Activated CD8-positive, alpha-beta T cell treated with anti-CD3 and anti-CD28 coated beads for 36 hours (primary cell): ENCODE measurements around the gene RASL12. TPM values are rescaled to one million over a fixed set of nuclear protein-coding genes. Genes with fewer than 3 reads are reported as not detected.

Experiments used
- ATAC-seq: fragments of 200-7000 bp; cut with Tn5 transposase; one replicate; pipeline ENCODE4 v1.10.0; 2021; ENCODE audit warnings: mild to moderate bottlenecking, moderate library complexity
- CTCF ChIA-PET: fragments of 350-600 bp; sonication (Branson Sonifier 250); formaldehyde crosslinking; loops from one replicate; lab custom pipeline; 2021; ENCODE audit warnings: antibody characterized with exemption; lab: Charles Lee
- POLR2A ChIA-PET: fragments of 350-600 bp; sonication (Branson Sonifier 250); formaldehyde crosslinking; loops from one replicate; lab custom pipeline; 2021; ENCODE audit warnings: antibody characterized with exemption; lab: Charles Lee
- DNase-seq: peaks from one replicate; pipeline ENCODE4 v3.0.0-alpha.2; 2020
- H3K27ac Mint-ChIP-seq: one replicate; pipeline ENCODE4 v1.8.0; 2021; ENCODE audit warnings: mild to moderate bottlenecking, mixed read lengths
- H3K27me3 Mint-ChIP-seq: one replicate; pipeline ENCODE4 v1.8.0; 2021; ENCODE audit warnings: mixed read lengths
- H3K36me3 Mint-ChIP-seq: one replicate; pipeline ENCODE4 v1.8.0; 2021; ENCODE audit warnings: low read depth, mixed read lengths
- H3K4me1 Mint-ChIP-seq: one replicate; pipeline ENCODE4 v1.8.0; 2021; ENCODE audit warnings: low read depth, mixed read lengths
- H3K4me3 Mint-ChIP-seq: one replicate; pipeline ENCODE4 v1.8.0; 2021; ENCODE audit warnings: mild to moderate bottlenecking, moderate library complexity, mixed read lengths
- H3K9me3 Mint-ChIP-seq: one replicate; pipeline ENCODE4 v1.8.0; 2021; ENCODE audit warnings: mixed read lengths
- intact Hi-C: fragments of 100-400 bp; cut with micrococcal nuclease; formaldehyde crosslinking; loops from one replicate; pipeline ENCODE4 v1.10.0; 2022
- total RNA-seq, 2 experiments: library from RNA; stranded (reverse); gene quantifications; one replicate each; pipeline ENCODE4 v1.2.3, GENCODE V29; 2021
- TF ChIP-seq, protein P1 (sequence below): fragments of 200-600 bp; IDR thresholded peaks from one replicate; pipeline ENCODE4 v1.8.0; 2022; ENCODE audit warnings: antibody characterized with exemption, mild to moderate bottlenecking

RASL12 gene
- total RNA-seq, 2 experiments from 2014 or later = not detected

GRCh38 chr15:65066635-65067316 is 1.0 kb downstream of the RASL12 start:
- peaks cover 6% of the 10 kb centered on the region for H3K4me1 Mint-ChIP-seq
- no peaks in the 10 kb centered on the region for H3K36me3 Mint-ChIP-seq
- no peak overlapping the region for H3K27ac Mint-ChIP-seq
- no peak overlapping the region for H3K4me3 Mint-ChIP-seq
- POLR2A ChIA-PET = no interaction called here
- DNase-seq (no peak), ATAC-seq (no peak)
- no peaks in the 10 kb centered on the region for H3K9me3 Mint-ChIP-seq
- intact Hi-C loops = no loop called here
- CTCF ChIA-PET = interaction anchor here (0.9 to 2.5 kb wide), 5 partner anchors 11 to 256 kb away, joined by 3 to 10 read pairs (median 4); no protein-coding TSS in a partner anchor
- peaks cover 26% of the 10 kb centered on the region for H3K27me3 Mint-ChIP-seq
- TF ChIP-seq, protein P1, sequence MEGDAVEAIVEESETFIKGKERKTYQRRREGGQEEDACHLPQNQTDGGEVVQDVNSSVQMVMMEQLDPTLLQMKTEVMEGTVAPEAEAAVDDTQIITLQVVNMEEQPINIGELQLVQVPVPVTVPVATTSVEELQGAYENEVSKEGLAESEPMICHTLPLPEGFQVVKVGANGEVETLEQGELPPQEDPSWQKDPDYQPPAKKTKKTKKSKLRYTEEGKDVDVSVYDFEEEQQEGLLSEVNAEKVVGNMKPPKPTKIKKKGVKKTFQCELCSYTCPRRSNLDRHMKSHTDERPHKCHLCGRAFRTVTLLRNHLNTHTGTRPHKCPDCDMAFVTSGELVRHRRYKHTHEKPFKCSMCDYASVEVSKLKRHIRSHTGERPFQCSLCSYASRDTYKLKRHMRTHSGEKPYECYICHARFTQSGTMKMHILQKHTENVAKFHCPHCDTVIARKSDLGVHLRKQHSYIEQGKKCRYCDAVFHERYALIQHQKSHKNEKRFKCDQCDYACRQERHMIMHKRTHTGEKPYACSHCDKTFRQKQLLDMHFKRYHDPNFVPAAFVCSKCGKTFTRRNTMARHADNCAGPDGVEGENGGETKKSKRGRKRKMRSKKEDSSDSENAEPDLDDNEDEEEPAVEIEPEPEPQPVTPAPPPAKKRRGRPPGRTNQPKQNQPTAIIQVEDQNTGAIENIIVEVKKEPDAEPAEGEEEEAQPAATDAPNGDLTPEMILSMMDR = no peak

DNA sequence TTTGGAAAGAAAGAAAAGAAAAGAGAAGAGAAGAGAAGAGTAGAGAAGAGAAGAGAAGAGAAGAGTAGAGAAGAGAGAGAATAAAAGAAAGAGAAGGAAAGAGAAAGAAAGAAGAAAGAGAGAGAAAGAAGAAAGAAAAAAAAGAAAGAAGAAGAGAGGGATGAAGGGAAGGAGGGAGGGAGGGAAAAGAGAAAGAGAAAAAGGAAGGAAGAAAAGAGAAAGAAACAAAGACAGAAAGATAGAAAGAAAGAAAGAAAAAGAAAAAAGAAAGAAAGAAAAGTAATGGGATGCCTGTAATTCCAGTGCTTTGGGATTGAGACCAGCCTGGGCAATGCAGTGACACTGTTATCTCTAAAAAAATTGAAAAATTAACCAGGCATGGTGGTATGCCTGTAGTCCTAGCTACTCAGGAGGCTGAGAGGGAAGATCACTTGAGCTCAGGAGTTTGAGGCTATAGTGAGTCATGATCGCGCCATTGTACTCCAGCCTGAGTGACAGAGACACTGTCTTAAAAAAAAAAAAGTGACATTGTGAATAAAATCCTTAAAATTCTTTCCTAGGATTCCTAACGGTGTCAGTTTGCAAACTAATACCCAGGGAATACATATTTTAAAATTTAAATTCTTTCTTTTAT is 1.7 kb downstream of the RASL12 start:
- no peaks in the 10 kb centered on the region for H3K36me3 Mint-ChIP-seq
- no peak overlapping the region for H3K27ac Mint-ChIP-seq
- H3K4me3 Mint-ChIP-seq = no peak overlapping the region
- ChIA-PET CTCF (interaction anchor here (0.9 to 2.5 kb wide), 4 partner anchors 11 to 256 kb away, joined by 3 to 10 read pairs (median 6); no protein-coding TSS in a partner anchor), POLR2A (interaction anchor here (0.8 kb wide), 1 partner anchor 229 kb away, joined by 3 read pairs; no protein-coding TSS in a partner anchor)
- intact Hi-C loops = no loop called here
- TF ChIP-seq, protein P1 = no peak
- H3K4me1 Mint-ChIP-seq = peaks cover 6% of the 10 kb centered on the region
- ATAC-seq (no peak), DNase-seq (no peak)
- no peaks in the 10 kb centered on the region for H3K9me3 Mint-ChIP-seq
- peaks cover 26% of the 10 kb centered on the region for H3K27me3 Mint-ChIP-seq

DNA sequence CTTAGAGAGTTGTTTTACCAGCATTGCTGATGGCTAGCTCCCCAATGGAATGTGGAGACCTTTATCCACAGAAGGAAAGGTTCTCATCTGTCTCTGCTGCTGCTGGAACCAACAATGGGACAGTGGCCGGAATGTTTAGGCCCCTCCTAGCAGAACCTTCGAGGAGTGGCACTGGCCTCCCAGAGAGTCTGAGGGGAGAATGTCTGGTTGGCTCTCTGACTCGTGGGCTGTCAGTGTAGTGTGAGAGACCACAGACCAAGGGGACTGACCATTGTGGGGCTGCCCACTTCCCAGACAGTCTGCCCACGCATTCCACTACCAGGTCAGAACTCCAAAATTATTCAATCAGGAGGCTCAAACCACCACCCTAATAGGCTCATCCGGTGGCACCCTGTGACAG is 5.1 kb downstream of the RASL12 start:
- Mint-ChIP-seq H3K27ac (no peak overlapping the region), H3K4me1 (peaks cover 3% of the 10 kb centered on the region), H3K9me3 (peaks cover 3% of the 10 kb centered on the region), H3K36me3 (no peaks in the 10 kb centered on the region), H3K27me3 (peaks cover 20% of the 10 kb centered on the region), H3K4me3 (no peak overlapping the region)
- intact Hi-C loops = no loop called here
- CTCF ChIA-PET = interaction anchor here (0.9 to 1.6 kb wide), 2 partner anchors 22 to 39 kb away, joined by 3 to 4 read pairs; no protein-coding TSS in a partner anchor
- TF ChIP-seq, protein P1 = no peak
- no peak for ATAC-seq
- POLR2A ChIA-PET = no interaction called here
- no peak for DNase-seq

DNA sequence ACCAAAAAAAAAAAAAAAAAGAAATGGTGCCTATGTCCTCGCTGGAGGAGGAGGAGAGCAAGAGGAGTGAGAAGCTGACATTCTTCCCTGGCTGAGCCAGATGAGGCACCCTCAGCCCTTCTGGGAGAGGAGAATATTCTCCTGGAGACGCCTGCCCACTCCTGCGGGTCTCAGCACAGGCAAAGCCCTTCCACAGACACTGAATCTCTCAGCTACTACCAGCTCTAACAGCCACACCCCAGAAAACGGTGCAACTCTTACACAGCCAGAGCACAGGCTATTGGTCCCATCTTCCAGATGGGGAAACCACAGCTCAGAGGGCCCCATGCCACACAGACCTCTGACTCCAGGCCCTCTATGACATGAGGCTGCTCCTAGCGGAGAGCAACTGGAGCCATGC is 5.7 kb downstream of the RASL12 start:
- no peak for DNase-seq
- ChIA-PET POLR2A (no interaction called here), CTCF (interaction anchor here (0.9 to 1.6 kb wide), 4 partner anchors 11 to 39 kb away, joined by 3 to 4 read pairs (median 4); no protein-coding TSS in a partner anchor)
- Mint-ChIP-seq H3K27me3 (peaks cover 16% of the 10 kb centered on the region), H3K9me3 (peaks cover 3% of the 10 kb centered on the region), H3K4me1 (no peaks in the 10 kb centered on the region), H3K36me3 (no peaks in the 10 kb centered on the region), H3K27ac (no peak overlapping the region), H3K4me3 (no peak overlapping the region)
- TF ChIP-seq, protein P1 = no peak
- no peak for ATAC-seq
- intact Hi-C loops = no loop called here
